AG04449 (cell line): Measurements from ENCODE around the gene SFMBT1.
"Not testable (repeated sequence)": the region's sequence is repeated elsewhere in the genome, so short reads cannot be mapped to it uniquely, and the experiment has no call there.

Experiments used
- CTCF ChIA-PET: fragments of 350-600 bp; formaldehyde crosslinking; extraction: SDS; loops from one replicate; lab custom pipeline; 2021; ENCODE audit warnings: antibody characterized with exemption; lab: Yijun Ruan, JAX
- POLR2A ChIA-PET: fragments of 400-600, 350-600 bp; formaldehyde crosslinking; extraction: SDS; loops from one replicate; lab custom pipeline; 2020; ENCODE audit warnings: antibody characterized with exemption, inconsistent platforms; lab: Yijun Ruan, JAX
- DNase-seq: peaks from one replicate; pipeline ENCODE4 v3.0.0-alpha.2; 2010; ENCODE audit warnings: low read depth, low spot score
- H3K4me3 ChIP-seq: 2 replicates; pipeline ENCODE4 v1.5.1; 2011; ENCODE audit warnings: low read depth, mild to moderate bottlenecking, control low read depth, low read length
- TF ChIP-seq, protein P1 (sequence below): IDR thresholded peaks from one replicate; pipeline ENCODE4 v1.5.1; 2011; ENCODE audit warnings: mild to moderate bottlenecking, moderate library complexity, low read length, control low read depth, inconsistent platforms; ENCODE audit not compliant: insufficient read depth; ENCODE audit errors: missing control alignments

The SFMBT1 gene

DNA sequence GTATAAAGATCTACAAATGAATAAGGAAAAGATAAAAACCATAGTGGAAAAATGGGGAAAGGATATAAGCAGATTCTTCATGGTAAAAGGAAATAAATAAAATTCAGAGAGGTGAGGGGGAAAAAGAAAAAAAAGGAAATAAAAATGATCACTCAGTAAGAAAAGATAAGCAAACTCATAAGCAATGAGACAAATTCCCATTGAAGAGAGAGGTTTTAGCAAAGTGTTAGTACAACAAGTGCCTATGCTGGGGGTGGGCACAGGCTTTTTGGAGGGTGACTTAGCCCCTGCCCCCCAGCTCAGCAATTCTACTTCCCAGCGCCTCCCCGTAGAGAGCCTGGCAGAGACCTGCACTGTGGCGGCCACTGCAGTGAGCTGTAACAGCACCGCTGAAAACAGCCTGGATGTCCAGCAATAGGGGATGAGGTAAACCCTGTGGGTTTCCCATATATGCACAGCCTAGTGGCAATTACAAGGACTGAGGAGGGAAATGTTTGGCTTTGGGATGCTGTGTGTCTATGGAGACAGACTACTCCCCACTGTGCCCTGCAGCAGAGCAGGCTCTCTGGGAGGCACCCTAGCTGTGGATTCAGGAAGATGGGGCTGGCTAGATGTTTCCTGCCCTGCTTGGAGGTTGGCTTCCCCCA lies 23.7 kb upstream of the SFMBT1 start:
- ChIA-PET POLR2A (no interaction called here), CTCF (interaction anchor here (1.1 to 1.9 kb wide), 3 partner anchors 10 to 326 kb away, joined by 5 to 9 read pairs (median 6); no protein-coding TSS in a partner anchor)
- no peak overlapping the region for H3K4me3 ChIP-seq
- TF ChIP-seq, protein P1, sequence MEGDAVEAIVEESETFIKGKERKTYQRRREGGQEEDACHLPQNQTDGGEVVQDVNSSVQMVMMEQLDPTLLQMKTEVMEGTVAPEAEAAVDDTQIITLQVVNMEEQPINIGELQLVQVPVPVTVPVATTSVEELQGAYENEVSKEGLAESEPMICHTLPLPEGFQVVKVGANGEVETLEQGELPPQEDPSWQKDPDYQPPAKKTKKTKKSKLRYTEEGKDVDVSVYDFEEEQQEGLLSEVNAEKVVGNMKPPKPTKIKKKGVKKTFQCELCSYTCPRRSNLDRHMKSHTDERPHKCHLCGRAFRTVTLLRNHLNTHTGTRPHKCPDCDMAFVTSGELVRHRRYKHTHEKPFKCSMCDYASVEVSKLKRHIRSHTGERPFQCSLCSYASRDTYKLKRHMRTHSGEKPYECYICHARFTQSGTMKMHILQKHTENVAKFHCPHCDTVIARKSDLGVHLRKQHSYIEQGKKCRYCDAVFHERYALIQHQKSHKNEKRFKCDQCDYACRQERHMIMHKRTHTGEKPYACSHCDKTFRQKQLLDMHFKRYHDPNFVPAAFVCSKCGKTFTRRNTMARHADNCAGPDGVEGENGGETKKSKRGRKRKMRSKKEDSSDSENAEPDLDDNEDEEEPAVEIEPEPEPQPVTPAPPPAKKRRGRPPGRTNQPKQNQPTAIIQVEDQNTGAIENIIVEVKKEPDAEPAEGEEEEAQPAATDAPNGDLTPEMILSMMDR, result no peak
- no peak for DNase-seq

GRCh38 chr3:53068176-53068575 lies 22.3 kb upstream of the SFMBT1 start:
- POLR2A ChIA-PET, result no interaction called here
- TF ChIP-seq, protein P1, result no peak
- CTCF ChIA-PET, result no interaction called here

GRCh38 chr3:53067567-53067966 lies 21.7 kb upstream of the SFMBT1 start:
- POLR2A ChIA-PET, result no interaction called here
- no peak overlapping the region for H3K4me3 ChIP-seq
- CTCF ChIA-PET, result no interaction called here
- DNase-seq, result no peak
- TF ChIP-seq, protein P1, result no peak

More at GRCh38 chr3:53068176-53068575, 22.3 kb upstream of the SFMBT1 start:
- no peak overlapping the region for H3K4me3 ChIP-seq
- DNase-seq, result no peak

GRCh38 chr3:53065841-53066480 lies 20.1 kb upstream of the SFMBT1 start:
- H3K4me3 ChIP-seq, result no peak overlapping the region
- CTCF ChIA-PET, result no interaction called here
- TF ChIP-seq, protein P1, result no peak
- no peak for DNase-seq
- POLR2A ChIA-PET, result no interaction called here

DNA sequence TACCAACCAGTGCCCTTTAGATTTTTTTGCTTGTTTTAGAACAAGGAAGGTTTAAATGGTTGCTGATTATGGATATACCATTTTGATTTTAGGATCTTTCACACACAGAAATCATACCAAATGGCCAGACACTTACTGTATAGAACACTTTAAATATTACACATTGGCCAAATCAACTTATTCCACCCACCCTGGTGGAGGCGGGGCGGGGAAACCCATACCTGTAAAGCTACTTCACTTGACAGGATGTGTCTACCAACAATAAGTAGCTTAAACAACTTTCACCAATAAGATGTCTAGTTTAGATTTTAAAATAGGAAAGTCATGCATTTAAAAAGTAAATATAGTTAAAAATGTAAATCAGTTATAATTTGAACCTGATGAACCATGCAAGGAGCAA lies 17.0 kb upstream of the SFMBT1 start:
- no peak for DNase-seq
- TF ChIP-seq, protein P1, result no peak

GRCh38 chr3:53056442-53056841 lies 10.6 kb upstream of the SFMBT1 start:
- ChIA-PET CTCF (no interaction called here), POLR2A (no interaction called here)
- DNase-seq, result no peak
- TF ChIP-seq, protein P1, result peak; percentile 25
- no peak overlapping the region for H3K4me3 ChIP-seq

More for the DNA sequence above, 17.0 kb upstream of the SFMBT1 start:
- ChIA-PET CTCF (interaction anchor here (0.7 to 1.9 kb wide), 2 partner anchors 10 to 132 kb away, joined by 4 to 5 read pairs; no protein-coding TSS in a partner anchor), POLR2A (no interaction called here)
- H3K4me3 ChIP-seq, result no peak overlapping the region

DNA sequence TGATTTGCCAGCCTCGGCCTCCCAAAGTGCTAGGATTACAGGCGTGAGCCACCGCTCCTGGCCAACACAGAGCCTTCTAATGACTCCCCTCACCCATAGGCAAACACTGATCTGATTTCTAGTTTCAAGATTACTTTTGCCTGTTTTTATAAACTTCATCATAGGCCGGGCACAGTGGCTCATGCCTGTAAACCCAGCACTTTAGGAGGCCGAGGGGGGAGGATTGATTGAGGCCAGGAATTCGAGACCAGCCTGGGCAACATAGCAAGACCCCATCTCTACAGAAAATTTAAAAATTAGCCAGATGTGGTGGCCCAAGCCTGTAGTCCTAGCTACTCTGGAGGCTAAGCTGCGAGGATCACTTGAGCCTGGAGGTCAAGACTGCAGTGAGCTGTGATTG lies 8.4 kb upstream of the SFMBT1 start:
- CTCF ChIA-PET, H3K4me3 ChIP-seq, POLR2A ChIA-PET, DNase-seq: not testable (repeated sequence)
